GM18858 (cell line): ENCODE results near the gene SEC61B.

Source experiments
- ATAC-seq: cut with Tn5 transposase; IDR thresholded peaks from one replicate; pipeline ENCODE4 v1.9.1; 2021; ENCODE audit not compliant: unreplicated experiment

Gene SEC61B

GRCh38 chr9:99221621-99222415, at the start of gene SEC61B, which contains the start of gene ALG2:
Gene SEC61B (plus strand): TSS chr9:99222282. CDS start chr9:99222364, 82 bp downstream.
Gene ALG2 (minus strand): TSS chr9:99221942. CDS start chr9:99221894, 48 bp downstream.
- ATAC-seq, result peak; percentile 79

GRCh38 chr9:99173570-99174504, 48.2 kb upstream of the SEC61B start:
- ATAC-seq, result peak; percentile 74

- ATAC-seq, result no peak
Measured at GRCh38 chr9:99176527-99177013, 45.5 kb upstream of the SEC61B start.

GRCh38 chr9:99177576-99178366, 44.3 kb upstream of the SEC61B start:
- no peak for ATAC-seq

GRCh38 chr9:99178912-99179872, 42.9 kb upstream of the SEC61B start:
- ATAC-seq, result no peak

- ATAC-seq, result peak; percentile 44
Measured at GRCh38 chr9:99180199-99180598, 41.9 kb upstream of the SEC61B start.

GRCh38 chr9:99180662-99181061, 41.4 kb upstream of the SEC61B start:
- ATAC-seq, result no peak

- no peak for ATAC-seq
Measured at GRCh38 chr9:99181206-99181605, 40.9 kb upstream of the SEC61B start.

GRCh38 chr9:99181621-99182020, 40.5 kb upstream of the SEC61B start:
- ATAC-seq, result peak; percentile 47

- ATAC-seq, result no peak
Measured at GRCh38 chr9:99182356-99182755, 39.7 kb upstream of the SEC61B start.

GRCh38 chr9:99183616-99184015, 38.5 kb upstream of the SEC61B start:
- ATAC-seq, result no peak

GRCh38 chr9:99184110-99184474, 38.0 kb upstream of the SEC61B start:
- ATAC-seq, result no peak

- peak; percentile 38 for ATAC-seq
Measured at GRCh38 chr9:99184475-99185347, 37.4 kb upstream of the SEC61B start.

GRCh38 chr9:99185348-99185632, 36.8 kb upstream of the SEC61B start:
- ATAC-seq, result no peak

- ATAC-seq, result no peak
Measured at GRCh38 chr9:99185934-99186333, 36.1 kb upstream of the SEC61B start.

- ATAC-seq, result no peak
Measured at GRCh38 chr9:99187311-99187710, 34.8 kb upstream of the SEC61B start.

- no peak for ATAC-seq
Measured at GRCh38 chr9:99189186-99189585, 32.9 kb upstream of the SEC61B start.

- no peak for ATAC-seq
Measured at GRCh38 chr9:99189887-99190596, 32.0 kb upstream of the SEC61B start.
